HCT116 (cell line): ENCODE data around the gene WDR17. TPM values are rescaled to one million over a fixed set of nuclear protein-coding genes. Genes with fewer than 3 reads are reported as not detected.

Source experiments
- ATAC-seq: fragments of 200-7000 bp; cut with Tn5 transposase; 2 replicates; pipeline ENCODE4 v1.9.1; 2020; ENCODE audit warnings: mild to moderate bottlenecking, moderate library complexity
- BruUV-seq: library from RNA; stranded (reverse); fragments of 400-500 nt; replicated peaks from 2 replicates; lab custom pipeline; 2021; lab: Mats Ljungman, UMichigan
- CTCF ChIA-PET: fragments of 300-600 bp; sonication (Branson Sonifier 250); formaldehyde crosslinking; loops from one replicate; lab custom pipeline; 2021; ENCODE audit warnings: antibody characterized with exemption; lab: Charles Lee
- POLR2A ChIA-PET: fragments of 300-600, 350-600 bp; sonication (Branson Sonifier 250); formaldehyde crosslinking; loops from one replicate; lab custom pipeline; 2021; ENCODE audit warnings: antibody characterized with exemption; lab: Charles Lee
- RAD21 ChIA-PET, 2 experiments: fragments of 300-600 bp; sonication (Branson Sonifier 250); formaldehyde crosslinking; loops; one replicate each; lab custom pipeline; 2023; ENCODE audit warnings: low total read pairs in 2 of 2; ENCODE audit not compliant: uncharacterized antibody in 2 of 2, unreplicated experiment in 2 of 2, low non-redundant PET in 1 of 2; lab: Charles Lee
- DNase-seq: peaks from one replicate; pipeline ENCODE4 v3.0.0-alpha.2; 2010; ENCODE audit warnings: low read depth, low spot score
- H2AFZ ChIP-seq: fragments of 200-600 bp; shearing (Covaris generic), sonication (generic); 2 replicates; pipeline ENCODE4 v1.6.1; 2017; ENCODE audit warnings: low read depth, mixed run types, mixed read lengths, antibody characterized with exemption, low read length; ENCODE audit not compliant: poor library complexity, severe bottlenecking
- H3K27ac ChIP-seq: 2 replicates; pipeline ENCODE4 v1.5.1; 2012; ENCODE audit warnings: low read depth, low read length
- H3K27me3 ChIP-seq: fragments of 200-600 bp; sonication (generic); 2 replicates; pipeline ENCODE4 v1.6.1; 2016; ENCODE audit warnings: mixed run types, low read length, mixed read lengths; ENCODE audit not compliant: insufficient read depth
- H3K36me3 ChIP-seq, 2 experiments: fragments of 200-500 bp in 1 of 2; fragments of 200-600 bp in 1 of 2; sonication (Bioruptor generic) in 1 of 2; sonication (generic) in 1 of 2; 2 replicates each; pipeline versions ENCODE4 v1.5.1 to v1.6.1; 2014 to 2016; ENCODE audit warnings: low read length in 2 of 2, inconsistent platforms in 1 of 2, mixed read lengths in 1 of 2, mixed run types in 1 of 2; ENCODE audit not compliant: insufficient read depth in 2 of 2, control insufficient read depth in 1 of 2
- H3K4me1 ChIP-seq, 2 experiments: fragments of 200-600 bp in 1 of 2; sonication (generic) in 1 of 2; 2 replicates each; pipeline versions ENCODE4 v1.5.1 to v1.6.1; 2012 to 2017; ENCODE audit warnings: low read length in 2 of 2, inconsistent platforms in 1 of 2, mild to moderate bottlenecking in 1 of 2, mixed read lengths in 1 of 2, mixed run types in 1 of 2, moderate library complexity in 1 of 2; ENCODE audit not compliant: insufficient read depth in 2 of 2, control insufficient read depth in 1 of 2
- H3K4me2 ChIP-seq: fragments of 200-600 bp; sonication (generic); 2 replicates; pipeline ENCODE4 v1.6.1; 2017; ENCODE audit warnings: mixed run types, low read length, mixed read lengths
- H3K4me3 ChIP-seq, 2 experiments: fragments of 200-600 bp in 1 of 2; sonication (generic) in 1 of 2; replicated peaks in 1 of 2; 2 replicates each; pipeline ENCODE4 v1.5.1; 2011 to 2016; ENCODE audit warnings: low read length in 2 of 2, control low read depth in 1 of 2, low read depth in 1 of 2, mild to moderate bottlenecking in 1 of 2, mixed read lengths in 1 of 2, mixed run types in 1 of 2
- H3K79me2 ChIP-seq: fragments of 200-600 bp; sonication (generic); 2 replicates; pipeline ENCODE4 v1.6.1; 2017; ENCODE audit warnings: mild to moderate bottlenecking, mixed run types, low read length, moderate library complexity, mixed read lengths; ENCODE audit not compliant: insufficient read depth
- H3K9ac ChIP-seq: fragments of 200-600 bp; sonication (generic); 2 replicates; pipeline ENCODE4 v1.6.1; 2016; ENCODE audit warnings: low read length, mixed read lengths
- H3K9me2 ChIP-seq: fragments of 200-600 bp; sonication (generic), shearing (Covaris generic); 2 replicates; pipeline ENCODE4 v1.6.1; 2017; ENCODE audit warnings: mixed run types, mild to moderate bottlenecking, moderate library complexity; ENCODE audit not compliant: insufficient read depth
- H3K9me3 ChIP-seq, 2 experiments: fragments of 200-500 bp in 1 of 2; fragments of 200-600 bp in 1 of 2; sonication (Bioruptor generic) in 1 of 2; sonication (generic) in 1 of 2; 2 replicates each; pipeline ENCODE4 v1.6.1; 2014 to 2017; ENCODE audit warnings: low read length in 2 of 2, mixed read lengths in 2 of 2, inconsistent platforms in 1 of 2, low read depth in 1 of 2, mild to moderate bottlenecking in 1 of 2, mixed run types in 1 of 2, moderate library complexity in 1 of 2; ENCODE audit not compliant: control insufficient read depth in 1 of 2, insufficient read depth in 1 of 2
- H4K20me1 ChIP-seq: fragments of 200-600 bp; sonication (generic), shearing (Covaris generic); 2 replicates; pipeline ENCODE4 v1.6.1; 2017; ENCODE audit warnings: mixed run types, mild to moderate bottlenecking, moderate library complexity; ENCODE audit not compliant: insufficient read depth
- CBX3 ChIP-seq: IDR thresholded peaks from 2 replicates; pipeline ENCODE4 v1.6.1; 2012; ENCODE audit warnings: low read depth
- EGR1 ChIP-seq: IDR thresholded peaks from 2 replicates; pipeline ENCODE4 v1.6.1; 2012; ENCODE audit warnings: low read depth
- EZH2phosphoT487 ChIP-seq: fragments of 200-600 bp; IDR thresholded peaks from 2 replicates; pipeline ENCODE4 v1.6.1; 2018; ENCODE audit warnings: antibody characterized with exemption, borderline replicate concordance
- FOSL1 ChIP-seq: IDR thresholded peaks from 2 replicates; pipeline ENCODE4 v1.6.1; 2012; ENCODE audit warnings: low read depth
- JUND ChIP-seq: IDR thresholded peaks from 2 replicates; pipeline ENCODE4 v1.6.1; 2012
- SRF ChIP-seq: IDR thresholded peaks from 2 replicates; pipeline ENCODE4 v1.6.1; 2012; ENCODE audit warnings: low read depth
- TCF7L2 ChIP-seq: IDR thresholded peaks from 2 replicates; pipeline ENCODE4 v1.7.0; 2011; ENCODE audit warnings: borderline replicate concordance, inconsistent platforms; ENCODE audit not compliant: insufficient read depth, insufficient read length; ENCODE audit errors: extremely low read depth
- ZBTB33 ChIP-seq: IDR thresholded peaks from 2 replicates; pipeline ENCODE4 v1.6.1; 2011; ENCODE audit warnings: mild to moderate bottlenecking, low read length, moderate library complexity; ENCODE audit not compliant: insufficient replicate concordance; ENCODE audit errors: extremely low read depth
- intact Hi-C: fragments of 100-400 bp; cut with micrococcal nuclease; formaldehyde crosslinking; loops from 2 replicates; pipeline ENCODE4 v1.10.0; 2022
- total RNA-seq: library from RNA; stranded (reverse); gene quantifications from one replicate; pipeline ENCODE4 v1.2.1, GENCODE V29; 2021; ENCODE audit not compliant: unreplicated experiment

WDR17 gene
- total RNA-seq, 1 experiment from 2014 or later: 0.20 TPM

- H3K36me3 ChIP-seq: no peaks in the 10 kb centered on the region
- POLR2A ChIA-PET: no interaction called here
Measured at GRCh38 chr4:176134670-176135069, 69.0 kb downstream of the WDR17 start.

GRCh38 chr4:176137631-176138030 lies 72.0 kb downstream of the WDR17 start:
- no peak overlapping the region for H3K27ac ChIP-seq

More at GRCh38 chr4:176134670-176135069, 69.0 kb downstream of the WDR17 start:
- BruUV-seq: no TSS peak
- no peak overlapping the region for H3K27ac ChIP-seq
- H3K9me3 ChIP-seq: no peaks in the 10 kb centered on the region
- H4K20me1 ChIP-seq: no peaks in the 10 kb centered on the region
- DNase-seq (no peak), ATAC-seq (no peak)
- no peaks in the 10 kb centered on the region for H3K27me3 ChIP-seq
- no peak overlapping the region for H3K4me2 ChIP-seq
- H3K4me1 ChIP-seq: no peaks in the 10 kb centered on the region
- no peaks in the 10 kb centered on the region for H3K79me2 ChIP-seq
- ChIA-PET RAD21 (no interaction called here), CTCF (interaction anchor here (1.3 kb wide), 1 partner anchor 16 kb away, joined by 3 read pairs; no protein-coding TSS in a partner anchor)
- no peak for TF ChIP-seq SRF
- no peak for TF ChIP-seq EZH2phosphoT487
- no peak for TF ChIP-seq ZBTB33
- no peak for TF ChIP-seq TCF7L2
- no peak overlapping the region for H3K9ac ChIP-seq
- peaks cover 5% of the 10 kb centered on the region; the same call in 1 of the 2 replicates for H3K9me2 ChIP-seq
- intact Hi-C loops: no loop called here
- no peak overlapping the region for H2AFZ ChIP-seq
- no peak overlapping the region for H3K4me3 ChIP-seq

More at GRCh38 chr4:176137631-176138030, 72.0 kb downstream of the WDR17 start:
- no TSS peak for BruUV-seq
- Histone ChIP-seq H3K36me3 (no peaks in the 10 kb centered on the region), H3K9me2 (no peaks in the 10 kb centered on the region), H3K27me3 (no peaks in the 10 kb centered on the region), H3K9ac (no peak overlapping the region), H3K9me3 (no peaks in the 10 kb centered on the region), H2AFZ (peak overlapping the region; percentile 58), H3K4me2 (no peak overlapping the region), H3K4me1 (no peaks in the 10 kb centered on the region), H4K20me1 (no peaks in the 10 kb centered on the region), H3K79me2 (no peaks in the 10 kb centered on the region), H3K4me3 (no peak overlapping the region)
- RAD21 ChIA-PET: no interaction called here
- intact Hi-C loops: no loop called here
- ATAC-seq (no peak), DNase-seq (no peak)
- CTCF ChIA-PET: no interaction called here
- TF ChIP-seq FOSL1 (peak; percentile 34; the same call in 1 of the 2 replicates), CBX3 (no peak), EGR1 (no peak), JUND (peak; percentile 26; the same call in 1 of the 2 replicates)
- POLR2A ChIA-PET: no interaction called here
